Panc1 (cell line): ENCODE results near the gene HDAC11. TPM values are rescaled to one million over a fixed set of nuclear protein-coding genes. Genes with fewer than 3 reads are reported as not detected.

Experiments used
- ATAC-seq: fragments of 200-7000 bp; cut with Tn5 transposase; 2 replicates; pipeline ENCODE4 v1.9.1; 2020; ENCODE audit warnings: mild to moderate bottlenecking, moderate library complexity
- BruUV-seq: library from RNA; stranded (reverse); fragments of 400-500 nt; replicated peaks from 2 replicates; lab custom pipeline; 2021; lab: Mats Ljungman, UMichigan
- CTCF ChIA-PET: fragments of 300-600 bp; sonication (Branson Sonifier 250); formaldehyde crosslinking; loops from one replicate; lab custom pipeline; 2022; ENCODE audit warnings: antibody characterized with exemption; lab: Charles Lee
- POLR2A ChIA-PET: fragments of 300-600 bp; sonication (Branson Sonifier 250); formaldehyde crosslinking; loops from one replicate; lab custom pipeline; 2022; ENCODE audit warnings: antibody characterized with exemption; lab: Charles Lee
- DNase-seq: peaks from one replicate; pipeline ENCODE4 v3.0.0-alpha.2; 2010; ENCODE audit warnings: low read depth, low spot score
- H3K27ac ChIP-seq: 2 replicates; pipeline ENCODE4 v1.5.1; 2011; ENCODE audit warnings: mild to moderate bottlenecking, low read length, inconsistent platforms
- H3K27me3 ChIP-seq: fragments of 200-500 bp; sonication (Bioruptor generic); 2 replicates; pipeline ENCODE4 v1.6.0; 2014; ENCODE audit warnings: low read length, inconsistent platforms; ENCODE audit not compliant: control insufficient read depth, insufficient read depth
- H3K36me3 ChIP-seq: fragments of 200-500 bp; sonication (Bioruptor generic); 2 replicates; pipeline ENCODE4 v1.5.1; 2014; ENCODE audit warnings: inconsistent platforms, mild to moderate bottlenecking, low read length, moderate library complexity; ENCODE audit not compliant: control insufficient read depth, insufficient read depth
- H3K4me1 ChIP-seq: 2 replicates; pipeline ENCODE4 v1.5.1; 2011; ENCODE audit warnings: inconsistent platforms, mild to moderate bottlenecking, low read length, moderate library complexity; ENCODE audit not compliant: control insufficient read depth, insufficient read depth
- H3K4me3 ChIP-seq, 2 experiments: 2 replicates each; pipeline ENCODE4 v1.5.1; 2011 to 2012; ENCODE audit warnings: low read depth in 2 of 2, low read length in 2 of 2, mild to moderate bottlenecking in 2 of 2, inconsistent platforms in 1 of 2, moderate library complexity in 1 of 2
- H3K9me3 ChIP-seq: fragments of 200-500 bp; sonication (Bioruptor generic); 2 replicates; pipeline ENCODE4 v1.5.1; 2014; ENCODE audit warnings: low read depth, mild to moderate bottlenecking, inconsistent platforms, low read length, moderate library complexity; ENCODE audit not compliant: control insufficient read depth, insufficient read depth
- CTCF ChIP-seq: fragments of 450-650 bp; IDR thresholded peaks from 2 replicates; pipeline ENCODE4 v1.5.1; 2017; ENCODE audit warnings: mild to moderate bottlenecking
- POLR2AphosphoS5 ChIP-seq: IDR thresholded peaks from 2 replicates; pipeline ENCODE4 v1.6.1; 2012; ENCODE audit warnings: mild to moderate bottlenecking, low read depth, low read length, moderate library complexity
- REST ChIP-seq, 2 experiments: IDR thresholded peaks; 2 replicates each; pipeline ENCODE4 v1.6.1; 2011 to 2012; ENCODE audit warnings: low read depth in 2 of 2, control low read depth in 1 of 2, low read length in 1 of 2, mild to moderate bottlenecking in 1 of 2, moderate library complexity in 1 of 2; ENCODE audit not compliant: insufficient read depth in 1 of 2
- SIN3A ChIP-seq: IDR thresholded peaks from 2 replicates; pipeline ENCODE4 v1.6.1; 2012; ENCODE audit warnings: low read depth, mild to moderate bottlenecking, low read length, moderate library complexity, borderline replicate concordance; ENCODE audit not compliant: insufficient read depth
- TCF7L2 ChIP-seq: IDR thresholded peaks from 2 replicates; pipeline ENCODE4 v1.6.1; 2011; ENCODE audit warnings: mild to moderate bottlenecking, low read depth, low read length, inconsistent platforms
- in situ Hi-C: cut with HindIII; loops from 2 replicates; pipeline ENCODE4 v1.10.0; 2016; ENCODE audit warnings: low sequenced_read_pairs, low pct_unique_long_range_greater_than_20kb
- intact Hi-C: fragments of 100-400 bp; cut with micrococcal nuclease; formaldehyde crosslinking; loops from one replicate; pipeline ENCODE4 v1.10.0; 2022; ENCODE audit not compliant: unreplicated experiment
- total RNA-seq: library from RNA; stranded (reverse); gene quantifications from one replicate; pipeline ENCODE4 v1.2.1, GENCODE V29; 2021; ENCODE audit not compliant: unreplicated experiment

The HDAC11 gene
- total RNA-seq, 1 experiment from 2014 or later, result 10.6 TPM

DNA sequence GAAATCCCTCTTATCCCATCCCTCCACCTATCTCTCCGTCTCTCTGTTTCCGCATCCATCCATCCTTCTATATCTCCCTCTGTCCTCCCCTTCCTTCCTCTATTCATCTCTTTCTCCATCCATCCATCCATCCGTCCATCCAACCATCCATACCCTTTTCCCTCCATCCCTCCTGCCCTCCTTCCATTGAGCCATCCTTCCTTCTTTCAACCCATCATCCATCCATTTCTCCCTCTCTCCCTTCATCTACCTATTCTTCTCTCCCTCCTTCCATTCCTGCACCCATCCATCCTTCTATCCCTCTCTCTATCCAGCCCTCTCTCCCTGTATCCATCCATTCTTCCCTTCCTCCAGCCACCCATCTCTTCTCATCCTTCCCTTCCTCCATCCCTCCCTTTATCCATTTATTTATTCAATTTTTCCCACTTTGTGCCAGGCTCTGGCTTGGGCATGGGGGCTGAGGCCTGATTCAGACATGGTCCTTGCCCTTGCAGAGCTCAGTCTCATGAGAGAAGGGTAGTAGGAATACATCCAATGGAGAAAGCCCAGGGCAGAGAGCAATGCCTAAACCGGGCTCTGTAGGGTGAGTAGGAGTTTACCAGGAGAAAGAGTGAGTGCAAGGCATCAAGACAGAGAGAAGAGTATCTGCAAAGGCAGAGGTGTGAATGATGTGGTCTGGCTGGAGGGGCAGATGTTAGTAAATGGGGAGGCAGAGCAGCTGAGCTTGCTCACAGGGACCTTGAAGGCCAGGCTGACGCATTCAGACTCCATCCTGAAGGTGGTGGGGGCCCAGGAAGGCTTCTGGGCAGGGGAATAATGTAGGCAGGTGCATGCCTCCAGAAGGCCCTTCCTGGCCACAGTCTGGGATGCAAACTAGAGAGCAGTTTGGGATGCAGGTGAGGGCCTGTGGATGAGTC, 49.3 kb downstream of the HDAC11 start:
- DNase-seq (no peak), ATAC-seq (no peak)
- Histone ChIP-seq H3K4me1 (no peaks in the 10 kb centered on the region), H3K36me3 (no peaks in the 10 kb centered on the region), H3K27me3 (no peaks in the 10 kb centered on the region), H3K4me3 (no peak overlapping the region), H3K9me3 (no peaks in the 10 kb centered on the region), H3K27ac (no peak overlapping the region)
- ChIA-PET CTCF (no interaction called here), POLR2A (no interaction called here)
- no TSS peak for BruUV-seq
- TF ChIP-seq REST (IDR thresholded peaks at IDR 0.05; ENCODE audit: insufficient read depth in 1 of 2, low read depth in 2 of 2, low read length in 1 of 2), result no peak
- TF ChIP-seq POLR2AphosphoS5, result no peak
- TF ChIP-seq SIN3A, result no peak
- no peak for TF ChIP-seq TCF7L2
- no peak for TF ChIP-seq CTCF
- in situ Hi-C loops, result no loop called here
- intact Hi-C loops, result no loop called here

DNA sequence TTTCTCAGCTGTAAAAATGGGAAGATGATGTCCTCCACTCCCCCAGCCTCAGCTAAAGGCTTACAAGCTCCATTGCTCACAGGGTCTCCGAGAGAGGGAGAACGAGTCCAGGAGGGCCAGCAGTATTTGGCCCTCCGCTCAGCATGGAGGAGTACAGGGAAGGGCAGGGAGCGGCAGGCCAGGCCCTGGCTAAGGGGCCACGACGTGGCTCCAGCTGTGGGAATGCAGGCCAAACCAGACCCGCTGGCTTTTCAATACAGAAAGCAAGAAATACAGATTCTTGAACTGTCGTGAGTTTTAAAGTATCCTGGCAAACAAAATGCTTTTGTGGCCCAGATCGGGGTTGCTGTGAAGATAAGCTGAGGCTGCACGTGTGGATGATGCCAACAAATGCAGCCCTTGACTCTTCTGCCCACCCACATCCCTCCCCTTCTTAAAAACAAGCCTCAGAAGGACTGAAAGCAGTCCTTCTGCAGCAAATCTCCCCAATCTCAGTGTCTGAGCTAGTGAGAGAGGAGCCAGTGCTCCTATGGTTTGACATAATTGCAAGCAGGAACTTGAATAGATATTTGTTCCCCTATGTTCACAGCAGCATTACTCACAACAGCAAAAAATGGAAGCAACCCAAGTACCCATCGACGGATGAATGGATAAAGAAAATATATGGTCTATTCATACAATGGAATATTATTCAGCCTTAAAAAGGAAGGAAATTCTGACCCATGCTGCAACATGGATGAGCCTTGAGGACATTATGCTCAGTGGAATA, 50.3 kb downstream of the HDAC11 start:
- ChIA-PET CTCF (no interaction called here), POLR2A (no interaction called here)
- Histone ChIP-seq H3K36me3 (no peaks in the 10 kb centered on the region), H3K4me1 (no peaks in the 10 kb centered on the region), H3K27ac (no peak overlapping the region), H3K9me3 (no peaks in the 10 kb centered on the region), H3K27me3 (no peaks in the 10 kb centered on the region), H3K4me3 (no peak overlapping the region)
- ATAC-seq, result no peak
- in situ Hi-C loops (no loop called here), intact Hi-C loops (no loop called here)
- TF ChIP-seq REST (IDR thresholded peaks at IDR 0.05; ENCODE audit: insufficient read depth in 1 of 2, low read depth in 2 of 2, low read length in 1 of 2) (no peak), SIN3A (no peak), CTCF (no peak), POLR2AphosphoS5 (no peak), TCF7L2 (no peak)
- no peak for DNase-seq
- BruUV-seq, result no TSS peak
